ENCODE data around the gene NHSL2.

- TF ChIP-seq CTCF (conservative IDR thresholded peaks at IDR 0.05) (no peak), EZH2 (IDR thresholded peaks at IDR 0.05; ENCODE audit: low read depth) (no peak)
Observed at GRCh38 chrX:72137846-72138495, 227.3 kb downstream of the NHSL2 start.

Measured in PC-9 (cell line).